GM19455 (cell line): ENCODE measurements around the gene KRT5.

ENCODE experiments used
- ATAC-seq: cut with Tn5 transposase; IDR thresholded peaks from one replicate; pipeline ENCODE4 v1.9.1; 2021; ENCODE audit not compliant: unreplicated experiment

Gene KRT5

GRCh38 chr12:52519826-52520662, at the start of gene KRT5:
KRT5 (minus strand) TSS chr12:52520394; CDS start chr12:52520296, 98 bp downstream.
- ATAC-seq: no peak

GRCh38 chr12:52568111-52568510, 47.9 kb upstream of the KRT5 start:
- ATAC-seq: no peak

- no peak for ATAC-seq
Measured at GRCh38 chr12:52566847-52567291, 46.7 kb upstream of the KRT5 start.

- no peak for ATAC-seq
Measured at GRCh38 chr12:52564582-52564981, 44.4 kb upstream of the KRT5 start.

GRCh38 chr12:52561880-52562449, 41.8 kb upstream of the KRT5 start:
- no peak for ATAC-seq

- ATAC-seq: no peak
Measured at GRCh38 chr12:52559979-52560378, 39.8 kb upstream of the KRT5 start.

- ATAC-seq: no peak
Measured at GRCh38 chr12:52558781-52559445, 38.7 kb upstream of the KRT5 start.

GRCh38 chr12:52557476-52557875, 37.3 kb upstream of the KRT5 start:
- no peak for ATAC-seq

GRCh38 chr12:52555577-52555976, 35.4 kb upstream of the KRT5 start:
- no peak for ATAC-seq

GRCh38 chr12:52552681-52553195, 32.5 kb upstream of the KRT5 start, which contains the start of gene KRT71:
KRT71 (minus strand) TSS chr12:52553145; CDS start chr12:52553077, 68 bp downstream.
- ATAC-seq: no peak

GRCh38 chr12:52552055-52552454, 31.9 kb upstream of the KRT5 start:
- ATAC-seq: no peak

- no peak for ATAC-seq
Measured at GRCh38 chr12:52551216-52551865, 31.1 kb upstream of the KRT5 start.

GRCh38 chr12:52546126-52546525, 25.9 kb upstream of the KRT5 start:
- no peak for ATAC-seq

GRCh38 chr12:52543985-52544883, 24.0 kb upstream of the KRT5 start:
- no peak for ATAC-seq

- no peak for ATAC-seq
Measured at GRCh38 chr12:52542785-52543318, 22.7 kb upstream of the KRT5 start.

GRCh38 chr12:52542157-52542556, 22.0 kb upstream of the KRT5 start:
- no peak for ATAC-seq

- no peak for ATAC-seq
Measured at GRCh38 chr12:52541709-52542108, 21.5 kb upstream of the KRT5 start.

GRCh38 chr12:52540531-52540930, 20.3 kb upstream of the KRT5 start:
- ATAC-seq: no peak

GRCh38 chr12:52539821-52540173, 19.6 kb upstream of the KRT5 start:
- ATAC-seq: no peak
